HG03354 (cell line): ENCODE measurements around the gene OPTN.

ENCODE experiments used
- ATAC-seq: cut with Tn5 transposase; IDR thresholded peaks from one replicate; pipeline ENCODE4 v1.9.1; 2021; ENCODE audit warnings: mild to moderate bottlenecking; ENCODE audit not compliant: unreplicated experiment, poor library complexity, severe bottlenecking

The OPTN gene

DNA sequence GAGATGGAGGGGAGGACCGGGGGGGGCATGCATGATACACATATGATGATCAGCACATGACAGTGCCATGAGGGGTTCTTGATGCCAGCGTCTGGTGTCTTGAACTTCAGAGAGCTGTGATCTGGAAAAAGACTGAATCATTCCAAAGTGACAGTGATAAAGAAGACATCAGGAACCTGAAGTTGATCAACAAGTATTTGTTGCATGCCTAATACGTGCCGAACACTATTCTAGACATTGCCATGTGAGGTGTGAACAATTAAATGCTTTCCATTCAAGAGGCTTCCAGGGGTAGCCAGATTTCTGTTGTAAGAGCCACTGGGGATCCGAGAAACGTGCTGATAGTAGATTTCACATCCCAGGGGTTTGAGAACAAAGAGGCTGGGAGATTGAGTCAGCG is 67.6 kb downstream of the OPTN start:
- no peak for ATAC-seq

GRCh38 chr10:13168781-13169180 is 68.8 kb downstream of the OPTN start:
- no peak for ATAC-seq

DNA sequence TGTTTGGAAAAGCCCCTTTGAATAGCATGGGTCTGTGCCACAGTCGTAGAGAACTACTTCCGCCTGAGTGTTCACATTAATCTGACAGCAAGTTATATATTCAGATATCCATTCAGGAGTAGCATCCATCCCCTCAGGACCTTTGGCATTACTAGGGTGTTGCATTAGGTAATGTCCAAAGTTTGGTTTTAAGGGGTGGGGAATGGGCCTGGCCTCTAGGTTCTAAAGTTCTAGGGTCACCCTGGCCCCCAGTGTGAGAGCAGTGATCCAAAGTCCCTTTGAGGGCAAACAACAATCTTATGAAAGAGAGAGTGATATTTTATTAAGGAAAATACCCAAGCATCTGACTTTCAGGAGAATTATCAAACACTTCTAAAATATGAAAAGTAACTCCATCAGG is 73.7 kb downstream of the OPTN start:
- ATAC-seq = no peak

DNA sequence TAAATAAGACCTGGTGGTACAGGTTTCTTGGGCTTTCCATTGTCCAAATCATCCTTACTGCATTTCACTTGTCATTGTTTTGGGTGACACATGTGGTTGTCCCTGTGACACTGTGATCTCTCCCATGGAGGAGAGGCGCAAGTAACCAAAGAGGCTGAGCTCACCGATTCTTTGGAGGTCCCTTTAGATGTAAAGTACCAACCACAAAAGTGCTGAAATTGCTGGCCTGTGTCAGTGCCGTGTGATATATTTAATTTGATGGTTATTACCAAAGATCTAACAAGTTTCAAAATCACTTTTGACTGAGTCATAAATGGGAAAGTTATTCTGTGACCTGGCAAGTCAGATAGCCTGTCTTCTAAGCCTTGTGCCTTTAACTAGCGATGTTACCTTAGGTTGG is 80.8 kb downstream of the OPTN start:
- ATAC-seq = no peak

- no peak for ATAC-seq
Measured at GRCh38 chr10:13182424-13182823, 82.5 kb downstream of the OPTN start.

DNA sequence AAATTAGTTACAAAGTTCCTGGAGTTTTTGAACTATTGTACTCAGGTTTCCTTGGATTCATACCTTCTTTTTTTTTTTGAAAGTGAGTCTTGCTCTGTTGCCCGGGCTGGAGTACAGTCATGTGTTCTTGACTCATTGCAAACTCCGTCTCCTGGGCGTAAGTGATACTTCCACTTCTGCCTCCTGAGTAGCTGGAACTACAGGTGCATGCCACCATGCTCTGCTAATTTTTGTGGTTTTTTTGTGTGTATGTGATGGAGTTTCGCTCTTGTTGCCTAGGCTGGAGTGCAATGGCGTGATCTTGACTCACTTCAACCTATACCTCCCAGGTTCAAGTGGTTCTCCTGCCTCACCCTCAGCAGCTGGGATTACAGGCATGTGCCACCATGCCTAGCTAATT is 83.7 kb downstream of the OPTN start:
- ATAC-seq = peak; percentile 77

- ATAC-seq = no peak
Measured at GRCh38 chr10:13184276-13184675, 84.3 kb downstream of the OPTN start.

DNA sequence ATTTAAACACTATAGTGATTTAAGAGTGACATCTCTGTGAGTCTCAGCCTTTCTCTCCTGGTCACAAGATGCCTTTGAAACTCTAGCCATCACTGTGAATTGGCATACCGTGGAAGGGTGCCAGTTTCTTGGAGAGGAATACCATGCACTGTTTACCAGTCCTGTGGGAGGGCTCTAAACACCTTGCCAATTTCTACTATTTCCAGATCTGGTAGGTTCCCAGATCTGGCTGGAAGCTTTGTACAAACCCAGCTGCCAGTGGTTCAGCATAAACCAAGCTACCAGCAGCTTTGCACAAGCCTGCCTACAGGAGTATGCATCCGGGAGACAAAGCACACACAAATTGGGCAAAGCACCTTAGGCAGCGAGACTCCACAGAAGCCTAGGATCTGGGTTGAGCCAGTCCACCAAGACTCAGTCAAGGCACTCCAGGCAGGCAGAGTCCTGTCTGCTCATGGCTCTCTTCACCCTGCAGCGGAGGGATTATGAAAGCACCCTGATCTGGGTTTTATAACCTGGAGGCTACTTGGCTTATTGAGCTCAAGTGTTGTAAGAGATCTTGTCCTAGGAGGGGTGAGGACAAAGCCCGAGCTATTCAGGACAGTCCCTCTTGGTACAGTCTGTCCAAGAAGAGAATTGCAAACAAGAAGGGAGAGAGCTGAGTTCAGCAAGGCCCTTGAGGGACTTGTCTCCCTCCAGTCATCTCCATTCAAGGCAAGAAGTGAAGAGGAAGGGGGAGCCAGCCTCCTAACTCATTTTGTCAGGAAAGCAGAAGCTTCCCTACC is 85.0 kb downstream of the OPTN start:
- no peak for ATAC-seq

DNA sequence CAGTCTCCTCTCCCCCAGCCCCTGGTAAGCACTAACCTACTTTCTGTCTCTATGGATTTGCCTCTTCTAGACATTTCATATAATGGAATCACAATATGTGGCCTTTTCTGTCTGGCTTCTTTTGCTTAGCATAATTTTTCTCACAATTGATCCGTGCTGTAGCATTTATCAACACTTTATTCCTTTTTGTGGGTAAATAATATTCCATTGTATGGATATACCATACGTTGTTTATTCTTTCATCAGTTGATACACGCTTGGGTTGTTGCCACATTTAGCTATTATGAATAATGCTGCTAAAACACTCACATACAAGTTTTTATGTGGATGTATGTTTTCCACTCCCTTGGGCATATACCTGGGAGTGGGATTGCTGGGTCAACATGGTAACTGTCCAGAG is 87.2 kb downstream of the OPTN start:
- no peak for ATAC-seq
